Activated CD4-positive, alpha-beta memory T cell treated with anti-CD3 and anti-CD28 coated beads, Interleukin-2, amount 10 ng/mL, durations not matched to agents 7 days and 5 days (primary cell): ENCODE data around the gene CCDC174. TPM values are rescaled to one million over a fixed set of nuclear protein-coding genes. Genes with fewer than 3 reads are reported as not detected.

Source experiments
- CTCF ChIA-PET: fragments of 350-600 bp; sonication (Branson Sonifier 250); formaldehyde crosslinking; loops from one replicate; lab custom pipeline; 2021; ENCODE audit warnings: antibody characterized with exemption, inconsistent platforms; lab: Charles Lee
- POLR2A ChIA-PET: fragments of 350-600 bp; sonication (Branson Sonifier 250); formaldehyde crosslinking; loops from one replicate; lab custom pipeline; 2021; ENCODE audit warnings: antibody characterized with exemption; lab: Charles Lee
- DNase-seq: peaks from one replicate; pipeline ENCODE4 v3.0.0-alpha.2; 2020
- H3K27ac Mint-ChIP-seq: one replicate; pipeline ENCODE4 v1.8.0; 2021; ENCODE audit warnings: mild to moderate bottlenecking, mixed read lengths
- H3K27me3 Mint-ChIP-seq: one replicate; pipeline ENCODE4 v1.8.0; 2021; ENCODE audit warnings: mixed read lengths
- H3K36me3 Mint-ChIP-seq: one replicate; pipeline ENCODE4 v1.8.0; 2021; ENCODE audit warnings: low read depth, mixed read lengths
- H3K4me1 Mint-ChIP-seq: one replicate; pipeline ENCODE4 v1.8.0; 2021; ENCODE audit warnings: mixed read lengths
- H3K4me3 Mint-ChIP-seq: one replicate; pipeline ENCODE4 v1.8.0; 2021; ENCODE audit warnings: mild to moderate bottlenecking, mixed read lengths
- H3K9me3 Mint-ChIP-seq: one replicate; pipeline ENCODE4 v1.8.0; 2021; ENCODE audit warnings: mixed read lengths
- total RNA-seq, 2 experiments: library from RNA; stranded (reverse); gene quantifications; one replicate each; pipeline ENCODE4 v1.2.3, GENCODE V29; 2021

Gene CCDC174
- total RNA-seq, 2 experiments from 2014 or later: 25.1 to 27.4 TPM

DNA sequence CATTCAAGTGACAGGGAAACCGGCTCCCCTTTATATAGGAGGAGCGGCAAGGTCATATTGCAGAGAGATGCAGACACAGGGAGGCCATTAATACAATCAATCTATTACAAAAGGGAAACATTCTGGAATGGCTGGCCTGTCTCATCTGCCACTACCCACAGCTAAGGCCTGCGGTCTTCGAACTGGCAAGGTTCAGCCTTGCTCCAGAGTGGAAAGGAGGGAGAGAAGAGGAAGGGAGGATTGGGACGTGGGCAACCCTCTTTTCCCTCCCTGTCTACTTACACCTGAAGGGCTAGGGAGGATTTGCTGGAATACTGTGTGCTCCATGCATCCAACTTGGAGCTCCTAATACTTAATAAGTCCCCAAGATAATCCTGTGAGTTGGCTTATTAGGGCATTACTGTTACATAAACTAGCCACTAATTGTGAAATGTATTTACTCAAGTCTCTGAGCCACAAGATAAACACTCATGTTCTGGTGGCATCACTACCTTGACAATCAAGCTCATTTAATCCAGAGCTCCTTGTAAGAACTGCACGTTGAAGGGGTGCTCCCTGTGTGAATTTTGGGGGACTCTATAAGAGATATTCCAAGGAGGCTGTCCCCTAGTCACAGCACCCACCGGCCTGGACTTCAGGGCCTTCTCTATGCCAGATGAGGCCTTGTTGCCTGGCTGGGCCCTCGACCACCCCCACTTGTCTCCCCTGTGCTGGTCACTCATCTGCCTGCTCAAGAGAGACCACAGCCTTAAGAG, 19.7 kb upstream of the CCDC174 start:
- Mint-ChIP-seq H3K4me1 (no peaks in the 10 kb centered on the region), H3K36me3 (no peaks in the 10 kb centered on the region), H3K27me3 (peaks cover 10% of the 10 kb centered on the region), H3K9me3 (no peaks in the 10 kb centered on the region), H3K27ac (no peak overlapping the region), H3K4me3 (no peak overlapping the region)
- CTCF ChIA-PET: interaction anchor here (0.6 to 1.8 kb wide), 5 partner anchors 12 to 1314 kb away, joined by 3 to 11 read pairs (median 3); no protein-coding TSS in a partner anchor
- POLR2A ChIA-PET: interaction anchor here (1.7 to 1.8 kb wide), 2 partner anchors 16 to 19 kb away, joined by 4 to 6 read pairs; partner anchors contain the start of gene CCDC174
- no peak for DNase-seq

DNA sequence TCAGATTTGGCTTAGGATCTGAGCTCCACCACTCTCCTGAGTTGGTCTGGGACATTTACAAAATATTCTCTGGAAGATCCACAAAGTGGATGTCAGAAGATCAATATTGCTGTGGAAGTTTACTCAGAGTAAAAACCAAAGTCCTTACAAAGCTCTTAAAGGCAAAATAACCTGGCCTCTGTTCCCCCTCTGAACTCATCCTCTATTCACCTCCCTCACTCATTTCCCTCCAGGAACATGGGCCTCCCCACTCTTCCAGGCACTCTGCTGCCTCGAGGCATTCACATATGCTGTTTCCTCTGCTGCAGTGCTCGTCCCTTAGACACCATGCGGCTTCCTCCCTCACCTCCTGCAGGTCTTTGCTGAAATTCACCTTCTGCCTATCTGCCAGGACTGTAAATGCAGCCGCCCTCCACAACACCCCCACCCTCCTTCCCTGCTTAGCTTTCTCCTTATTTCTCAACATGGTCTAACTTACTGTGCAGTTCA, 19.1 kb upstream of the CCDC174 start:
- ChIA-PET CTCF (interaction anchor here (0.7 to 1.8 kb wide), 5 partner anchors 11 to 297 kb away, joined by 3 to 11 read pairs (median 3); no protein-coding TSS in a partner anchor), POLR2A (interaction anchor here (1.7 to 1.8 kb wide), 2 partner anchors 15 to 19 kb away, joined by 4 to 6 read pairs; partner anchors contain the start of gene CCDC174)
- no peak for DNase-seq
- Mint-ChIP-seq H3K4me3 (no peak overlapping the region), H3K4me1 (no peaks in the 10 kb centered on the region), H3K27me3 (peaks cover 16% of the 10 kb centered on the region), H3K9me3 (no peaks in the 10 kb centered on the region), H3K27ac (no peak overlapping the region), H3K36me3 (no peaks in the 10 kb centered on the region)

DNA sequence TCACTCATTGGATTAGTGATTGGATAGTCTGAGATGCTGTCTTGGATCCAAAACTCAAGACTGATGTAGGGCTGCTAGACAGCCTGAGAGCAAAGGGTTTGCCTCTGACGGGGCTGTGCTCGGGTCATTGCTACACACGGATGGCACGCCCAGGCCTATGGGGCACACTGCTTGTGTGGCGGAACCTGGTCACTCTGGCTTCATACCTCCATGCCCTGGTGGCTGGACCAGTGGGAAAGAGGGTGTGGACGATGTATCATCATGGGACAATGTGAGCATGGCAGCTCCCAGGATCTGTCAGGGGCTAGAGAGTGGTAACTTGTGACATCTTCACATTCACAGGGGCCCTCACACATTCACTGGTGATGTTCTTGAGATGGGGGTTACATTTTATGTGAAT, 18.1 kb upstream of the CCDC174 start:
- Mint-ChIP-seq H3K4me3 (no peak overlapping the region), H3K4me1 (no peaks in the 10 kb centered on the region)
- POLR2A ChIA-PET: no interaction called here

DNA sequence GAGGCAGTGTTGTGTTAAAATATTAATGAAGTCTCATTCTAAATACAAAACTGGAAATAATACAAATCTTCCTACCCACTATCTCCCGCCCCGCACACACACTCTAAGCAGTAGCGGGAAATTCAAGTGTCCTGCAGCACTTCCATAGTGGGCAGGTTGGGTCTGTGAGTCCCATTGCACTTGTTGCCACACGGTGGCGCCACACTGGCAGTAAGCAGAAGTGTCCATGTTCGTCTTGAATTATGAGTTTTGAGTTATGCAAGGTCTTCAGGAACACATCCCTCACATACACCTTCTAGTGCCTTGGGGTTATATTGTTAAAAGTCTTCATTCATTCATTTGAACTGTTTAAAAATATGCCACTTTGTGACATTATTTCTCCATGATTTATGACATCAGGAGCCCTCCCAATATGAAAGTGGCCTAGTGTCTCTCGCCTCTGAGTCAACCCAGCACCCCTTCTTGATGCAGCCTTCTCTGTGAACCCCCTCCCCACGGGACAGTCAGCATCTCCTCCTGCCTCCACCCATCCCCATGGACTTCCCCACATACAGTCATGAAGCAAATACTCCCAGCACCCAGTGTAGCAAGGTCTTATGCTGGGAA, 17.6 kb upstream of the CCDC174 start:
- H3K9me3 Mint-ChIP-seq: no peaks in the 10 kb centered on the region
- ChIA-PET CTCF (interaction anchor here (1.5 kb wide), 1 partner anchor 287 kb away, joined by 8 read pairs; no protein-coding TSS in a partner anchor), POLR2A (no interaction called here)
- no peak overlapping the region for H3K27ac Mint-ChIP-seq
- H3K36me3 Mint-ChIP-seq: no peaks in the 10 kb centered on the region
- DNase-seq: peak; percentile 65
- H3K27me3 Mint-ChIP-seq: peaks cover 26% of the 10 kb centered on the region
- no peaks in the 10 kb centered on the region for H3K4me1 Mint-ChIP-seq
- no peak overlapping the region for H3K4me3 Mint-ChIP-seq

More for the DNA sequence above, 18.1 kb upstream of the CCDC174 start:
- CTCF ChIA-PET: interaction anchor here (1.0 to 1.8 kb wide), 2 partner anchors 62 to 288 kb away, joined by 3 to 11 read pairs; no protein-coding TSS in a partner anchor
- Mint-ChIP-seq H3K9me3 (no peaks in the 10 kb centered on the region), H3K27ac (no peak overlapping the region), H3K36me3 (no peaks in the 10 kb centered on the region), H3K27me3 (peaks cover 24% of the 10 kb centered on the region)
- DNase-seq: no peak

DNA sequence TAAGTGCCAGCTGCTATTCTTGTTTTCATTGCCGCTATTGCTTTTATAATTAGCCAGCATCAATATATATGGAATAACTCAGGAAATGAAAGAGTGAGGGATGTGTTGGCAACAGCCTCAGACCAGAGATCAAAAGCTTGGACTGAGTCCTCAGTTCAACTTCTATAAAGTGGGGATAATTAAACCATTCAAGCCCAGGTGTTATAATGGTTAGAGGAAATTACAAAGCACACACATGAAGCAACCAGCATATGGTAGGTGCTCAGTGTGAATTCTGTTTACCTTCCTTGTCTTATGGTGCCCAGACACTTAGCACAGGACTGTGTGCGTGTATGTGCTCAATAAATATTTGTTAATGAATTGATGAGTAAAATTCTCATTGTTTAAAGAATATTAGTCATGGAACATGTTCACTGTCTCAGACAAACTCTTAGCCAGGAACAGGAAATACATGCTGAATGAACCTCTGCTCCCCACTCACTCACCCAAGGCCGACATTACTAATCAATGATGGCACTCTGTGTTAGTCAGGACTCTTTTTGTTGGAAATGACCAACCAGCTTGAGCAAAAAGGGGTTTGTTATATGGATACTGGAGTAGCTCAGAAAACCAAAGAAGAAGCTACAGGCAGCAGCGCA, 16.7 kb upstream of the CCDC174 start:
- H3K27ac Mint-ChIP-seq: no peak overlapping the region
- POLR2A ChIA-PET: interaction anchor here (1.0 kb wide), 1 partner anchor 312 kb away, joined by 3 read pairs; no protein-coding TSS in a partner anchor
- no peak overlapping the region for H3K4me3 Mint-ChIP-seq
- CTCF ChIA-PET: interaction anchor here (0.5 to 1.5 kb wide), 2 partner anchors 51 to 286 kb away, joined by 3 to 8 read pairs; no protein-coding TSS in a partner anchor
- H3K9me3 Mint-ChIP-seq: no peaks in the 10 kb centered on the region
- no peaks in the 10 kb centered on the region for H3K4me1 Mint-ChIP-seq
- H3K36me3 Mint-ChIP-seq: no peaks in the 10 kb centered on the region
- DNase-seq: no peak
- peaks cover 29% of the 10 kb centered on the region for H3K27me3 Mint-ChIP-seq

DNA sequence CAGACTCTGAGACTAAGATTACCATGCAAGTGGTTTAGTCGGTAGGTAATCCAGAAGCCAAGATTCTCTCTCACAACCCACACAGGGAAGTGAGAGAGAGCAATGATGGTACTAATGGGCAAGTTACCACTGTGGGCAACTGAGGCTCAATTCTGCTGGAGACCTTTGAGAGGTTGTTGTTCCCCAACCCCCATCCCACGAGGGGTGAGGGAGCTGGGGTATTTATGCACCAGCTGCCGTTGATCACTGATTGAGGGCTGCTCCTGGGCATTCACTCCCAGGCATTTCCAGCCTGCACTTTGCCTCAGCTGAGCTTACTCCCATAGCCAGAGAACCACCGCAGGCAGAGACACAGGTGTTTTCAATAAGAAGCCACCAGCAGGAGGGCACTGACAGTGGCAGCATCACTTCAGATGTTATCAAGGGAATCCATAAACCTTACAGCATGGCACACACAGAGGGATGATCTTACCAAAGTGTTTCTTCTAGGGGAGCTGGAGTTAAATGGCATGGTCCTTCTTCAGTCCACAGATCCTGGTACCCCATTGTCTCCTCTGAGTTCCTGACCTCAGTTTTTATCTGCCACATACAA, 15.0 kb upstream of the CCDC174 start:
- H3K4me3 Mint-ChIP-seq: no peak overlapping the region
- no peak overlapping the region for H3K27ac Mint-ChIP-seq
- CTCF ChIA-PET: interaction anchor here (1.4 kb wide), 1 partner anchor 284 kb away, joined by 3 read pairs; no protein-coding TSS in a partner anchor
- no peaks in the 10 kb centered on the region for H3K4me1 Mint-ChIP-seq
- no peaks in the 10 kb centered on the region for H3K36me3 Mint-ChIP-seq
- no peak for DNase-seq
- H3K27me3 Mint-ChIP-seq: peaks cover 37% of the 10 kb centered on the region
- no peaks in the 10 kb centered on the region for H3K9me3 Mint-ChIP-seq
- POLR2A ChIA-PET: interaction anchor here (2.0 kb wide), 1 partner anchor 15 kb away, joined by 8 read pairs; the partner anchor contains the start of gene CCDC174

DNA sequence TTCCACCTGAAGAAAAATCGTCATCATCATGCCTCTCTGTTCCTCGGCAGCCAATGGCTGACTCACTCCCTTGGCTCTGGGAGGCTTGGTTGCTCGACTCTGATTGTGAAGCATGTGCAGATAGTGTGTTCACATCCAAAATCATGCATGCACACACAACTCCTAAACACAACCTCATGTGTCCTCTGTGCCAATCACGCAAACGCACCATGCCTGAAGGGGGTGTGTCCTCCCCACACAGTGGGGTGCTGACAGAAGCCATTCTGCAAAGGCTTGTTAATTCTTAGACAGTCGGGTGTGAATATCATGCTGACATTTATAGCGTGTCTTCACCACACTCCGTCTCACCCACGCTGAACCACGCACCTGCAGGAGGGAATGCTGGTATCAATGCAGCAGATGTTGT, 11.4 kb upstream of the CCDC174 start:
- ChIA-PET CTCF (no interaction called here), POLR2A (interaction anchor here (1.8 kb wide), 1 partner anchor 11 kb away, joined by 9 read pairs; the partner anchor contains the start of gene CCDC174)
- H3K27ac Mint-ChIP-seq: no peak overlapping the region
- peaks cover under 1% of the 10 kb centered on the region for H3K4me1 Mint-ChIP-seq
- DNase-seq: no peak
- no peaks in the 10 kb centered on the region for H3K36me3 Mint-ChIP-seq
- no peaks in the 10 kb centered on the region for H3K9me3 Mint-ChIP-seq
- peaks cover 47% of the 10 kb centered on the region for H3K27me3 Mint-ChIP-seq
- no peak overlapping the region for H3K4me3 Mint-ChIP-seq

DNA sequence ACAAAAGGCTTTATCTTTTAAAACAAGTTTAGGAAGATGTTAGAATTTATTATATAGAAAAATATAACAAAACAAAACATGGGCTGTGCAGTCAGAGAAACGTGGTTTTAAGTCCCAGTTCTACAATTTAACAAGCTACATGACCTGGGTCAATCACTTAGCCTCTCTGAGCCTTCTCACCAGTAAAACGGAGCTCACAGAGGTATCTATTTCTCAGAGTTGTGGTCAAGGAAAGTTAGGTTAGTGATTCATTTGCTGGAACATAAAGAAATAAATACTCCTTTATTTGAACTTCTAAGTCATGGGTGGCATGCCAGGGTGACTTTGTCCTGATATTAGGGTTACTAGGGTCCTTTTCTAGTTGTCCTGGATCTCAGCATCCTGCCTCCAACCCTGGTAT, 10.8 kb upstream of the CCDC174 start:
- Mint-ChIP-seq H3K27me3 (peaks cover 44% of the 10 kb centered on the region), H3K4me1 (peaks cover 3% of the 10 kb centered on the region), H3K9me3 (no peaks in the 10 kb centered on the region), H3K36me3 (no peaks in the 10 kb centered on the region), H3K27ac (no peak overlapping the region), H3K4me3 (no peak overlapping the region)
- DNase-seq: no peak
- ChIA-PET CTCF (interaction anchor here (1.3 kb wide), 1 partner anchor 17 kb away, joined by 3 read pairs; no protein-coding TSS in a partner anchor), POLR2A (interaction anchor here (1.4 kb wide), 1 partner anchor 11 kb away, joined by 3 read pairs; the partner anchor contains the start of gene CCDC174)

DNA sequence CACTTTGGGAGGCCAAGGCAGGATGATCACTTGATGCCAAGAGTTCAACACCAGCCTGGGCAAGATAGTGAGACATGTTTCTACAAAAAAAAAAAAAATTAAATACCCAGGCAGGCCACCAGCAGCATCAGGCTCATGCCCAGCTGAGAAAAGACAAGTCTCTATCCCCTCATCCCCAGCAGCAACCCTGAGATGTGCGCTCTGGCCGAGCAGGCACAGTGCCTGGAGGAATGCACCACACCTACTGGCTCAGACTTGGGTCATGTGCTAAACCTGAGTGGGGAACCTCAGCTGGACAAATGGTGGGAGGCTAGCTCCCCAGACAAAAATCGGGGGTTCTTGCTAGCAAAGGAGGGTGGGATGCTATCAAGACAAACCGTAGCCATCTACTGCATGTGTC, 10.2 kb upstream of the CCDC174 start:
- Mint-ChIP-seq H3K9me3 (no peaks in the 10 kb centered on the region), H3K27ac (no peak overlapping the region), H3K27me3 (peaks cover 42% of the 10 kb centered on the region), H3K36me3 (no peaks in the 10 kb centered on the region), H3K4me1 (peaks cover 7% of the 10 kb centered on the region), H3K4me3 (no peak overlapping the region)
- ChIA-PET CTCF (interaction anchor here (1.3 kb wide), 1 partner anchor 17 kb away, joined by 3 read pairs; no protein-coding TSS in a partner anchor), POLR2A (interaction anchor here (0.6 to 1.4 kb wide), 2 partner anchors 10 to 989 kb away, joined by 3 read pairs; partner anchors contain the start of gene CCDC174)
- no peak for DNase-seq

DNA sequence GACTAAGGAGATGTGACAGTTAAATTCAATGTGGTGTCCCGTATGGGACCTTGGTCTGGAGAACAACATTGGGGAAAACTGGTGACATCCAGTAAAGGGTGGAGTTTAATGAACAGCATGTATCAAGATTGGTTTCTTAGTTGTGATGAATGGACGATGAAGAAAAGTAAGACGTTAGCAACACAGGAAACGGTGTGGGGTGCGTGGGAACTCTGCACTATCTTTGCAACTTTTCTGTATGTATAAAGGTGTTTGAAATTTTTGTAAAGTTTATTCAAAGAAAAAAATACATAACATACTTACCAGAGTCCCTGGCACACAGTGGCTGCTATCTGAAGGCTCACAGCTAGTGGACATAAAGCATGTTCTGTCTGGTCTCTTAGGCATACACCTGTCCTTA, 6.1 kb upstream of the CCDC174 start:
- H3K36me3 Mint-ChIP-seq: no peaks in the 10 kb centered on the region
- POLR2A ChIA-PET: no interaction called here
- CTCF ChIA-PET: no interaction called here

DNA sequence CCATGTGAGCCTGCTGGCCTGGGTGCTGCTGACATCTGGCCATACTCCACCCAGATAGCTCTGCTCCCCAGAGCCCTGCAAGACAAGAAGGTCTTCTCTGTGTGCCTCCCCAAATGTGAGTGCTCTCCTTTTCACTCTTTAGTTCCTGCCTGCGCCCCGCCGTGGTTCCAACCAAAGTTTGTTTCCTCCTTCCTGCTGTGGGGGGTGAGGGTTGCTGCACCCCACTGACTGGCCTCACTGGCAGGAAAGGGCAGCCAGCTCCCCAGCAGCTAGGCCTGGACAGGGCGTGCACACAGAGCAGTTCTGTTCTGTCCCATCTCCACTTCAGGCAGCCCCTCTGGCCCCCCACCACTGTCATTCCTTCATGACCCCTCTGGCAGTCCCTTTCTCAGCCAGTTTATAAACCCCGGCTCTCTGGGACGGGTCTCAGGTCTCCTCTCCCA, 5.4 kb upstream of the CCDC174 start:
- H3K27me3 Mint-ChIP-seq: peaks cover 12% of the 10 kb centered on the region
- H3K4me3 Mint-ChIP-seq: no peak overlapping the region
- H3K36me3 Mint-ChIP-seq: no peaks in the 10 kb centered on the region
- no peaks in the 10 kb centered on the region for H3K9me3 Mint-ChIP-seq
- no peak overlapping the region for H3K27ac Mint-ChIP-seq
- POLR2A ChIA-PET: no interaction called here
- no peak for DNase-seq
- peaks cover 30% of the 10 kb centered on the region for H3K4me1 Mint-ChIP-seq
- CTCF ChIA-PET: no interaction called here

More for the DNA sequence above, 6.1 kb upstream of the CCDC174 start:
- Mint-ChIP-seq H3K27me3 (peaks cover 15% of the 10 kb centered on the region), H3K9me3 (no peaks in the 10 kb centered on the region), H3K27ac (no peak overlapping the region), H3K4me3 (no peak overlapping the region), H3K4me1 (peaks cover 26% of the 10 kb centered on the region)
- no peak for DNase-seq
